H9 (cell line): ENCODE data around the gene PPIF. TPM values are rescaled to one million over a fixed set of nuclear protein-coding genes. Genes with fewer than 3 reads are reported as not detected.

ENCODE experiments used
- DNase-seq: peaks from one replicate; pipeline ENCODE4 v3.0.0-alpha.2; 2017
- H2AFZ ChIP-seq: one replicate; pipeline ENCODE4 v1.6.1; 2013; ENCODE audit warnings: mild to moderate bottlenecking, low read length, control low read depth, moderate library complexity
- H2AK5ac ChIP-seq: 2 replicates; pipeline ENCODE4 v1.6.1; 2013; ENCODE audit warnings: low read length, control low read depth, mixed read lengths; ENCODE audit not compliant: insufficient read length
- H2BK120ac ChIP-seq: one replicate; pipeline ENCODE4 v1.6.1; 2013; ENCODE audit warnings: low read depth, mild to moderate bottlenecking, low read length, control low read depth, inconsistent platforms; ENCODE audit not compliant: poor library complexity, severe bottlenecking
- H2BK12ac ChIP-seq: 2 replicates; pipeline ENCODE4 v1.6.1; 2013; ENCODE audit warnings: low read length, control low read depth, mixed read lengths, low read depth; ENCODE audit not compliant: insufficient read length
- H2BK15ac ChIP-seq: 2 replicates; pipeline ENCODE4 v1.6.1; 2013; ENCODE audit warnings: low read depth, low read length, control low read depth
- H2BK20ac ChIP-seq: one replicate; pipeline ENCODE4 v1.6.1; 2013; ENCODE audit warnings: low read depth, mild to moderate bottlenecking, low read length, control low read depth, inconsistent platforms; ENCODE audit not compliant: poor library complexity, severe bottlenecking
- H2BK5ac ChIP-seq: 2 replicates; pipeline ENCODE4 v1.6.1; 2013; ENCODE audit warnings: low read length, control low read depth, mixed read lengths; ENCODE audit not compliant: insufficient read length
- H3K14ac ChIP-seq: 2 replicates; pipeline ENCODE4 v1.6.1; 2013; ENCODE audit warnings: low read length, control low read depth; ENCODE audit not compliant: insufficient read depth
- H3K18ac ChIP-seq: 2 replicates; pipeline ENCODE4 v1.6.1; 2013; ENCODE audit warnings: low read depth, mild to moderate bottlenecking, mixed read lengths, low read length, control low read depth; ENCODE audit not compliant: insufficient read length
- H3K23ac ChIP-seq: 2 replicates; pipeline ENCODE4 v1.6.1; 2013; ENCODE audit warnings: low read length, control low read depth, mixed read lengths, low read depth; ENCODE audit not compliant: insufficient read length
- H3K23me2 ChIP-seq: 2 replicates; pipeline ENCODE4 v1.6.1; 2013; ENCODE audit warnings: low read depth, mild to moderate bottlenecking, mixed read lengths, low read length, control low read depth; ENCODE audit not compliant: insufficient read length, poor library complexity, severe bottlenecking
- H3K27ac ChIP-seq: 2 replicates; pipeline ENCODE4 v1.5.1; 2013; ENCODE audit warnings: low read length, control low read depth, mixed read lengths, low read depth; ENCODE audit not compliant: insufficient read length
- H3K27me3 ChIP-seq: 2 replicates; pipeline ENCODE4 v1.6.1; 2013; ENCODE audit warnings: low read length, control low read depth, inconsistent platforms; ENCODE audit not compliant: insufficient read depth
- H3K4ac ChIP-seq: 2 replicates; pipeline ENCODE4 v1.6.1; 2013; ENCODE audit warnings: low read depth, mild to moderate bottlenecking, control low read depth, inconsistent platforms, low read length, moderate library complexity
- H3K4me1 ChIP-seq: 2 replicates; pipeline ENCODE4 v1.6.1; 2013; ENCODE audit warnings: low read length, control low read depth, inconsistent platforms; ENCODE audit not compliant: insufficient read depth
- H3K4me2 ChIP-seq: 2 replicates; pipeline ENCODE4 v1.6.1; 2013; ENCODE audit warnings: low read length, control low read depth, mixed read lengths; ENCODE audit not compliant: insufficient read length, insufficient read depth
- H3K56ac ChIP-seq: 2 replicates; pipeline ENCODE4 v1.6.1; 2013; ENCODE audit warnings: low read depth, mild to moderate bottlenecking, mixed read lengths, low read length, control low read depth; ENCODE audit not compliant: insufficient read length
- H3K79me1 ChIP-seq: 2 replicates; pipeline ENCODE4 v1.6.1; 2013; ENCODE audit warnings: low read depth, mild to moderate bottlenecking, moderate library complexity, low read length, control low read depth, inconsistent platforms; ENCODE audit not compliant: insufficient read depth, poor library complexity, severe bottlenecking
- H3K79me2 ChIP-seq: 2 replicates; pipeline ENCODE4 v1.6.1; 2013; ENCODE audit warnings: low read length, control low read depth, inconsistent platforms; ENCODE audit not compliant: insufficient read depth
- H3K9ac ChIP-seq: 2 replicates; pipeline ENCODE4 v1.6.1; 2013; ENCODE audit warnings: low read length, control low read depth, mixed read lengths; ENCODE audit not compliant: insufficient read length; ENCODE audit errors: extremely low read depth
- H3K9me3 ChIP-seq: one replicate; pipeline ENCODE4 v1.6.1; 2013; ENCODE audit warnings: low read depth, low read length, inconsistent platforms; ENCODE audit not compliant: control insufficient read depth
- H3T11ph ChIP-seq: one replicate; pipeline ENCODE4 v1.6.1; 2013; ENCODE audit warnings: mild to moderate bottlenecking, low read length, control low read depth, inconsistent platforms
- H4K20me1 ChIP-seq: one replicate; pipeline ENCODE4 v1.6.1; 2013; ENCODE audit not compliant: control insufficient read depth, insufficient read length, insufficient read depth
- H4K5ac ChIP-seq: 2 replicates; pipeline ENCODE4 v1.6.1; 2013; ENCODE audit warnings: low read depth, mild to moderate bottlenecking, mixed read lengths, low read length, control low read depth; ENCODE audit not compliant: insufficient read length
- H4K8ac ChIP-seq: replicated peaks from 2 replicates; pipeline ENCODE4 v1.6.1; 2013; ENCODE audit warnings: low read length, control low read depth, mixed read lengths, low read depth; ENCODE audit not compliant: insufficient read length
- H4K91ac ChIP-seq: 2 replicates; pipeline ENCODE4 v1.6.1; 2013; ENCODE audit warnings: low read depth, mild to moderate bottlenecking, moderate library complexity, mixed read lengths, low read length, control low read depth; ENCODE audit not compliant: insufficient read length
- H3K27ac Mint-ChIP-seq, 3 experiments: 2 replicates in 2 of 3; 3 replicates in 1 of 3; pipeline ENCODE4 v1.8.0; 2020 to 2021; ENCODE audit warnings: mixed read lengths in 3 of 3, mild to moderate bottlenecking in 1 of 3, moderate library complexity in 1 of 3
- H3K27me3 Mint-ChIP-seq: 2 replicates; pipeline ENCODE4 v1.8.0; 2021; ENCODE audit warnings: low read depth, mild to moderate bottlenecking, moderate library complexity, mixed read lengths
- H3K36me3 Mint-ChIP-seq, 3 experiments: 2 replicates in 2 of 3; 3 replicates in 1 of 3; pipeline ENCODE4 v1.8.0; 2020 to 2021; ENCODE audit warnings: low read depth in 3 of 3, mixed read lengths in 3 of 3; ENCODE audit not compliant: insufficient read depth in 1 of 3
- H3K4me1 Mint-ChIP-seq, 2 experiments: 2 replicates each; pipeline ENCODE4 v1.8.0; 2020; ENCODE audit warnings: mixed read lengths in 2 of 2
- H3K4me3 Mint-ChIP-seq, 2 experiments: 2 replicates in 1 of 2; 3 replicates in 1 of 2; pipeline ENCODE4 v1.8.0; 2020 to 2021; ENCODE audit warnings: mild to moderate bottlenecking in 2 of 2, mixed read lengths in 2 of 2, moderate library complexity in 1 of 2
- H3K9me3 Mint-ChIP-seq, 2 experiments: 2 replicates in 1 of 2; 3 replicates in 1 of 2; pipeline ENCODE4 v1.8.0; 2020; ENCODE audit warnings: mild to moderate bottlenecking in 2 of 2, mixed read lengths in 2 of 2, moderate library complexity in 1 of 2
- WGBS: extraction: QIAGEN DNeasy Blood & Tissue Kit; methylation state at CpG from one replicate; pipeline ENCODE4 v1.1.7; 2013; ENCODE audit warnings: missing lambda C conversion rate, low lambda C conversion rate, mixed read lengths; ENCODE audit not compliant: insufficient read length; ENCODE audit errors: extremely low coverage; 5-methylcytosine and 5-hydroxymethylcytosine counted together
- total RNA-seq: library from RNA; stranded (reverse); gene quantifications from 2 replicates; pipeline ENCODE4 v1.2.1, GENCODE V29; 2021
- TF ChIP-seq, protein P1 (sequence below): fragments of 200-600 bp; sonication (generic); conservative IDR thresholded peaks from 3 replicates; pipeline ENCODE4 v1.8.0; 2021; ENCODE audit warnings: antibody characterized with exemption, mild to moderate bottlenecking

PPIF gene
- total RNA-seq, 1 experiment from 2014 or later = 79.7 TPM

DNA sequence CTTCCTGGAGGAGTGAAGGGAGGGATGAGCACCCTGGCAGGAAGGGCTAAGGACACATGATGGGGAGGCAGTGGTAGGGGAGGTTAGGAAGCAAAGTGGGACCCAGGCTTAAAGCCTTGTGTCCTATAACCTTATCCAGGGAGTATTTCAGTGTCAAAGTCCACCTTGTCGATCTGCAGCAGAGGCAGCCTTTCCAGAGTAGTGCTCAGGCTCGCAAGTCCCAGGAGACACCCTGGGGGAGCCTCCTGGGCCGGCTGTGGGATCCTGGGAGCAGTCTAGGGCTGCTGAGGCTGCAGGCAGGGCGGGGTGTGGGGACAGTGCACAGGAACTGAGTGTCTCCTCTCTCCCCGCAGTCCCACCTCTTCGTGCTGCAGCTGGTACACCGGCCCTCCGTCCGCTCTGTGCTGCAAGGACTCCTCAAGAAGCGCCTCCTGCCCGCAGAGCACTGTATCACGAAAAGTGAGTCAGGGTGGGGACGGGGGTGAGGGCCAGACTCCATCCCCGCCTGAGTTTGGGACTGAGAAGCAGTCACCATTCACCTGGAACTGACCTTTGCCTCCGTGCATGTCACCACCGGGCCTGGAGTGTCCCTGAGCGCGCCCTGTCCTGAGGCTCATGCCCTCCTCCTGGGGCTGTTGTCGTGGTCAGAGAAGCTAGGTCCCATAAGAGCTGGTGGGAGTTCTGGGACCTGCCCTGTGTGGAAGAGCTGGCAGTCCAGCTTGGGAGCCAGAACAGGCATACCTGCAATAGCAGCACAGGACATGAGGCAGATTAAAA, 45.3 kb upstream of the PPIF start:
- Histone ChIP-seq H3K23me2 (peaks cover 3% of the 10 kb centered on the region), H3K56ac (no peak overlapping the region), H3T11ph (no peak overlapping the region), H4K20me1 (no peaks in the 10 kb centered on the region), H3K4ac (no peak overlapping the region), H3K14ac (no peak overlapping the region), H2BK12ac (no peak overlapping the region), H2BK5ac (no peak overlapping the region), H2BK120ac (no peak overlapping the region), H3K79me2 (no peaks in the 10 kb centered on the region), H2BK20ac (no peak overlapping the region), H3K9me3 (no peaks in the 10 kb centered on the region), H4K5ac (no peak overlapping the region), H2AK5ac (no peak overlapping the region), H3K18ac (no peak overlapping the region), H2AFZ (no peak overlapping the region), H3K27ac (no peak overlapping the region), H3K9ac (no peak overlapping the region), H3K27me3 (no peaks in the 10 kb centered on the region), H3K79me1 (no peaks in the 10 kb centered on the region), H3K4me2 (no peak overlapping the region), H3K23ac (no peak overlapping the region), H2BK15ac (no peak overlapping the region), H4K8ac (no peak overlapping the region), H4K91ac (no peak overlapping the region), H3K4me1 (no peaks in the 10 kb centered on the region)
- H3K27me3 Mint-ChIP-seq = no peaks in the 10 kb centered on the region
- H3K4me3 Mint-ChIP-seq = no peak overlapping the region; a peak in 1 of 5 replicates
- no peaks in the 10 kb centered on the region for H3K4me1 Mint-ChIP-seq
- TF ChIP-seq, protein P1, sequence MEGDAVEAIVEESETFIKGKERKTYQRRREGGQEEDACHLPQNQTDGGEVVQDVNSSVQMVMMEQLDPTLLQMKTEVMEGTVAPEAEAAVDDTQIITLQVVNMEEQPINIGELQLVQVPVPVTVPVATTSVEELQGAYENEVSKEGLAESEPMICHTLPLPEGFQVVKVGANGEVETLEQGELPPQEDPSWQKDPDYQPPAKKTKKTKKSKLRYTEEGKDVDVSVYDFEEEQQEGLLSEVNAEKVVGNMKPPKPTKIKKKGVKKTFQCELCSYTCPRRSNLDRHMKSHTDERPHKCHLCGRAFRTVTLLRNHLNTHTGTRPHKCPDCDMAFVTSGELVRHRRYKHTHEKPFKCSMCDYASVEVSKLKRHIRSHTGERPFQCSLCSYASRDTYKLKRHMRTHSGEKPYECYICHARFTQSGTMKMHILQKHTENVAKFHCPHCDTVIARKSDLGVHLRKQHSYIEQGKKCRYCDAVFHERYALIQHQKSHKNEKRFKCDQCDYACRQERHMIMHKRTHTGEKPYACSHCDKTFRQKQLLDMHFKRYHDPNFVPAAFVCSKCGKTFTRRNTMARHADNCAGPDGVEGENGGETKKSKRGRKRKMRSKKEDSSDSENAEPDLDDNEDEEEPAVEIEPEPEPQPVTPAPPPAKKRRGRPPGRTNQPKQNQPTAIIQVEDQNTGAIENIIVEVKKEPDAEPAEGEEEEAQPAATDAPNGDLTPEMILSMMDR = no peak
- no peak for DNase-seq
- H3K36me3 Mint-ChIP-seq = peaks cover 33 to 85% (median 63%) of the 10 kb centered on the region in 3 experiments
- no CpG with 5 or more reads among the region's 19 CpGs for WGBS
- 0 out of 7 replicates have a peak overlapping the region, but pooled peaks of 2 of the 3 experiments have one; percentile 23 to 53 for H3K27ac Mint-ChIP-seq
- no peaks in the 10 kb centered on the region for H3K9me3 Mint-ChIP-seq
